ENCODE measurements around the gene TMEM238. TPM values are rescaled to one million over a fixed set of nuclear protein-coding genes. Genes with fewer than 3 reads are reported as not detected.
"Not testable (repeated sequence)": the region's sequence is repeated elsewhere in the genome, so short reads cannot be mapped to it uniquely, and the experiment has no call there.

TMEM238 gene
- total RNA-seq, 1 donor from 2014 or later = 39.9 TPM

DNA sequence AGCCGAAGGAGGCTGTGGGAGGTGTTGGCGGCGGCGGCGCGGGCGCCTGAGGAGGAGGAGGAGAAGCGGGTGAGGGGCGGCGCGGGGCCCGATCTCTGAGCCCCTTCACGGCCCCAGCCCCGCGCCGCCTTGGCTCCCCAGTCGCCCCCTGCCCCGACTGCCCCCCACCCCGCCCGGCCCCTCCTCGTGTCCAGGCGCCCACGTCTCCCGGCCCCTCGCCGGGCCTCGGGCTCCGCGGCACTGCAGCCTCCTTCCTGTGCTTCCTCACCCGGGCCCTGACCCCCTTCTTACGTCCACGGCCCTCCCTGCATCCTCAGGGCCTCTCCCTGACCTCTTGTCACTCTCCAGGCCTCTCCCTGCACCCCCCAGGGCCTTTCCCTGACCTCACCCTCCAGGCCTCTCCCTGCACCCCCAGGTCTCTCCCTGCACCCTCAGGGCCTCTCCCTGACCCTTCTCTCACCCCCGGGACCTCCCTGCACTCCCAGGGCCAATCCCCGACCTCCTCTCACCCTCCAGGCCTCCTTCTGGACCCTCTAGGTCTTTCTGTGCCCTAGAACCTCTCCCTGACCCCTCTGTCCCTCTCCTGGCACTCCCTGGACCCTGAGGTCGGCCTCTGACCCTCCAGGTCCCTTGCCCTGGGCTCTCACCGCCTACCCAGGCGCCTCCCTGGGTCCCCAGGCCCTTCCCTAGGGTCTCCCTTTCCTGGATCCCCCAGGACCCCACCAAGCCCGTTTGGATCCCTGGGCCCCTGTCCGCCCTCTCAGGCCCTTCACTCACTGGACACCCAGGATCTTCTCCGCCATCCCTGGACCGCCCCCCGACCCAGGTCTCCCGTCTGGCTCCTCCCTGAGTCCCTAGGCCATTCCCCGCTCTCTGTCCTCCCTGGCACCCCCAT, 44.0 kb downstream of the TMEM238 start:
- no peak for DNase-seq (ENCODE audit: low spot score)

DNA sequence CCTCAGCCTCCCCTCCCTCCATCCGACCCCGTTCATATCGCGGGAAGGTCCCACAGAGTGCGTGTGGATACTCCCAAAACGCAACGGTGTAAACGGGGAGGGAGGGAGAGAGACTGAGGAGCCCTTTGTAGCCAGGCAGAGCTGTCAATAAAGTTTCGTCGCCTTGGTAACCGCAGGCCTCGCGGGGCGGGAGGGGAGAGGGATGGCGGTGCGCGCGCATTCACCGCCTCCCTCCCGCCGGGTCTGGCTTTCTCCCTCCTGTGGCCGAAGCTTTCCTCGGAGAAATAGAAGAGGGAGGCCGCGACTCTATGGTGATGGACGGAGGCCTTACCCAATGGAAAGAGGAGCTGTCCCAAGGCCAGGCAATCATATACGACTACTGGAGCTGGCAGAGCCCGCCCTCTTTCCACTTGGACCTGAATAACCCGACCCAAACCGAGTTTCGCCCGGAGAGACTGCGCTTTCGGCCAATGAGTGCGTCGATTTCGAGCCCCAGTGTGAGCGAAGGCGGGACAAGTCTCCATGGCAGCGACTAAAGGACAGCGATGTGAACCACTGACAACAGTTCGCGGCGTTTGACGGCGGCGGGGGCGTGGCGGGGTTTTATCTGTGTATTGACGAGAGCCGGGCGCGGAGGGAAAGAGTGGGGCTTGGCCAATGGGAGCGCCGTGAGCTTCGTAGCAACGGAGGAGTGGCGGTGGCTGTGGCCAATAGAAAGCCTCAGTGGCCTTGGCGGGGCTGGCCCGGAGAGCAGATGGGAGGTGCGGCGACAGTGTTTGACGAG, 44.8 kb downstream of the TMEM238 start, which contains the start of gene KMT5C:
Gene KMT5C (plus strand): TSS at position 772 of the 784 bp plus-strand sequence. CDS start 2,061 bp downstream, outside the sequence.
- peak; percentile 100 for DNase-seq (ENCODE audit: low spot score)

DNA sequence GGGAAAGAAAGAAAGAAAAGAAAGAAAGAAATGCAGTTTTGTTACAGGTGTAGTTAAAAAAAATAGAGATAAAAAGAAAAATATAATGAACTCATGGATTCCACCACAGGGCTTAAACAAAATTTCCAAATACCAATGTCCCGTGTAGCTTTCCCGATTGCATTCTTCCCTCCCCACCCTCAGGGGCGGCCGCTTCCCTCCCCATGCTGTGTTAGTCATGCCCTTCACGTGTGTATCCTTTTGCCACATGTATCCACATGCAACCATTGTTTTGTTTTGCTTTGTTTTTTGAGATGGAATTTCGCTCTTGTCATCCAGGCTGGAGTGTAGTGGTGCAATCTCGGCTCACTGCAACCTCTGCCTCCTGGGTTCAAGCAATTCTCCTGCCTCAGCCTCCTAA, 48.0 kb downstream of the TMEM238 start:
- no peak for DNase-seq (ENCODE audit: low spot score)

DNA sequence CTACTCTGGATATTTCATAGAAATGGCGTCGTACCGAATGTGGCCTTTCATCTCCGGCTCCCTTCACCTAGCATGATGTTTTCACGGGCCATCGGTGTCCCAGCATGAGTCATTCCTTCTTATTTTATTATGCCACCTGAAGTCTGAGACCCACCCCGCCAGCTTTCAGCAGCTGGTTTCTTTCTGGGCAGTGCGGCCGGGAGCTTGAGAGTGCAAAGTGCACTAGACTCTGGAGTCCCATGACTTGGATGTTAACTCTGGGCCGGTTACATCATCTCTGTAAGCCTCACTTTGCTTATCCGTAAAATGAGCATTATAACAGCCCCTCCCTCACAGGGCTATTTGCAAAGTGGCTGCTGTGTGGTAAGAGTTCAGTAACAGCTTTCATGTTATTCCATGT, 50.2 kb downstream of the TMEM238 start:
- no peak for DNase-seq (ENCODE audit: low spot score)

DNA sequence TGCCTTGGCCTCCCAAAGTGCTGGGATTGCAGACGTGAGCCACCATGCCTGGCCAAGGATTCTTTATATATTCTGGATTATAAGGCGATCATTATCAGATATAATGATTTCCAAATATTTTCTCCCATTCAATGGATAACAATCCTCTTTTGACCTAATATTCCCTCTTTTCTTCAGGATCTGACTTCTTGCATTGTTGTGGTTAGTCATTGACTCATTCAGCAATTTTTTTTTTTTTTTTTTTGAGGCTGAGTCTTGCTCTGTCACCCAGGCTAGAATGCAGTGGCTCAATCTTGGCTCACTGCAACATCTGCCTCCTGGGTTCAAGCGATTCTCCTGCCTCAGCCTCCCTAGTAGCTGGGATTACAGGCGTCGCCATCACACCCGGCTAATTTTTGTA, 54.3 kb downstream of the TMEM238 start:
- DNase-seq (ENCODE audit: low spot score) = not testable (repeated sequence)

Other genes with a start within 250 kb of the TMEM238 start
- 0.72 TPM for gene TNNT1, start 235.1 kb downstream of the TMEM238 start, total RNA-seq
- gene TNNI3, start 226.6 kb downstream of the TMEM238 start, total RNA-seq = not detected
- gene DNAAF3, start 217.7 kb downstream of the TMEM238 start, total RNA-seq = 7.3 TPM
- not detected for gene SYT5, start 204.0 kb downstream of the TMEM238 start, total RNA-seq
- gene PTPRH, start 174.8 kb downstream of the TMEM238 start, total RNA-seq = 175 TPM
- 193 TPM for gene TMEM86B, start 155.5 kb downstream of the TMEM238 start, total RNA-seq
- gene PPP6R1, start 125.3 kb downstream of the TMEM238 start, total RNA-seq = 108 TPM
- 28.8 TPM for gene HSPBP1, start 104.2 kb downstream of the TMEM238 start, total RNA-seq
- 5.2 TPM for gene BRSK1, start 100.3 kb downstream of the TMEM238 start, total RNA-seq
- gene TMEM150B, start 59.0 kb downstream of the TMEM238 start, total RNA-seq = 10.1 TPM
- 24.9 TPM for gene KMT5C, start 44.4 kb downstream of the TMEM238 start, total RNA-seq
- not detected for gene COX6B2, start 29.6 kb downstream of the TMEM238 start, total RNA-seq
- gene GARIN5B, start 21.0 kb downstream of the TMEM238 start, total RNA-seq = not detected
- 0.69 TPM for gene IL11, start 13.8 kb downstream of the TMEM238 start, total RNA-seq
- not detected for gene TMEM190, start 7.5 kb downstream of the TMEM238 start, total RNA-seq
- gene RPL28, start 1.6 kb upstream of the TMEM238 start, total RNA-seq = 1,612 TPM
- 26.4 TPM for gene UBE2S, start 23.5 kb upstream of the TMEM238 start, total RNA-seq
- not detected for gene SHISA7, start 59.0 kb upstream of the TMEM238 start, total RNA-seq
- 53.5 TPM for gene ISOC2, start 77.3 kb upstream of the TMEM238 start, total RNA-seq
- gene C19orf85, start 80.5 kb upstream of the TMEM238 start, total RNA-seq = not detected
- gene ZNF628, start 92.3 kb upstream of the TMEM238 start, total RNA-seq = 10.7 TPM
- gene NAT14, start 100.9 kb upstream of the TMEM238 start, total RNA-seq = 23.1 TPM
- 49.7 TPM for gene SSC5D, start 104.1 kb upstream of the TMEM238 start, total RNA-seq
- not detected for gene SBK2, start 152.8 kb upstream of the TMEM238 start, total RNA-seq
- gene SBK3, start 161.3 kb upstream of the TMEM238 start, total RNA-seq = 0.20 TPM
- gene ZNF579, start 196.6 kb upstream of the TMEM238 start, total RNA-seq = 35.0 TPM
- 22.7 TPM for gene FIZ1, start 215.2 kb upstream of the TMEM238 start, total RNA-seq
- gene ZNF524, start 216.0 kb upstream of the TMEM238 start, total RNA-seq = 37.8 TPM
- gene ZNF865, start 221.4 kb upstream of the TMEM238 start, total RNA-seq = 21.6 TPM
- 13.0 TPM for gene ZNF784, start 240.3 kb upstream of the TMEM238 start, total RNA-seq

All from mucosa of gallbladder (tissue), 1 donor.